K562 (cell line): ENCODE measurements around the gene DCTN2. TPM values are rescaled to one million over a fixed set of nuclear protein-coding genes. Genes with fewer than 3 reads are reported as not detected.
A peak's percentile ranks its signal among the peaks of the same experiment; 100 is the strongest.

Experiments
- EHMT2 ChIP-seq: fragments of 450-650 bp; IDR thresholded peaks from 2 replicates; pipeline ENCODE4 v1.6.1; 2018; ENCODE audit warnings: antibody characterized with exemption
- EP300 ChIP-seq: IDR thresholded peaks from 2 replicates; pipeline ENCODE4 v1.6.1; 2012; ENCODE audit warnings: low read length, improper control_type of control experiment
- HEY1 ChIP-seq: fragments of 250-450 bp; sonication (Bioruptor Pico); IDR thresholded peaks from 2 replicates; pipeline ENCODE4 v1.5.0; 2020; ENCODE audit warnings: mild to moderate bottlenecking, moderate library complexity, borderline replicate concordance
- SMAD1 ChIP-seq: fragments of 150-350 bp; IDR thresholded peaks from 2 replicates; pipeline ENCODE4 v1.6.1; 2014; ENCODE audit warnings: low read length, low read depth; ENCODE audit not compliant: partially characterized antibody
- TEAD2 ChIP-seq: fragments of 450-650 bp; IDR thresholded peaks from 2 replicates; pipeline ENCODE4 v1.6.1; 2016; ENCODE audit warnings: missing genetic modification characterization, control low read depth, missing compliant biosample characterization
- TRIM28 ChIP-seq: fragments of 450-650 bp; IDR thresholded peaks from 2 replicates; pipeline ENCODE4 v1.6.1; 2017
- ZC3H11A ChIP-seq: IDR thresholded peaks from 2 replicates; pipeline ENCODE4 v1.6.1; 2012; ENCODE audit warnings: low read depth, low read length, improper control_type of control experiment
- ZFP1 ChIP-seq: fragments of 450-650 bp; formaldehyde crosslinking; IDR thresholded peaks from 2 replicates; pipeline ENCODE4 v1.4.0; 2020; ENCODE audit warnings: mild to moderate bottlenecking, mixed read lengths
- ZNF445 ChIP-seq: fragments of 250-450 bp; sonication (Bioruptor Pico); IDR thresholded peaks from 2 replicates; pipeline ENCODE4 v1.4.0; 2020; ENCODE audit warnings: low read depth, mild to moderate bottlenecking, moderate library complexity
- polyA plus RNA-seq, 8 experiments: library from polyadenylated mRNA; depleted of rRNA in 4 of 8; stranded (reverse) in 5 of 8; unstranded in 3 of 8; fragments of >200 nt; fragmentation: Nextera tagmentation in 2 of 8; fragmentation: Illumina TruSeq in 1 of 8; extraction: Ambion mirVana in 2 of 8; extraction: Trizol in 1 of 8; gene quantifications; 2 replicates each; pipeline versions ENCODE4 v1.2.1 to v1.2.3, GENCODE V29; 2011 to 2014; ENCODE audit warnings: inconsistent platforms in 1 of 8, missing spikeins in 1 of 8
- total RNA-seq, 7 experiments: library from RNA; depleted of rRNA in 6 of 7; stranded (reverse); fragments of >200 nt in 6 of 7; fragmentation: Illumina TruSeq in 2 of 7; extraction: Trizol in 2 of 7; gene quantifications; 2 replicates each; pipeline versions ENCODE4 v1.2.1 to v1.2.3, GENCODE V29; 2011 to 2021; ENCODE audit warnings: low replicate concordance in 1 of 7
- TF ChIP-seq, protein P1 (sequence below): IDR thresholded peaks from 3 replicates; pipeline ENCODE4 v1.6.1; 2011; ENCODE audit warnings: borderline replicate concordance, mild to moderate bottlenecking, moderate library complexity; ENCODE audit not compliant: insufficient read length; ENCODE audit errors: extremely low read depth
- TF ChIP-seq, protein P2 (sequence below): fragments of 200-800 bp; sonication (Bioruptor generic); IDR thresholded peaks from 2 replicates; pipeline ENCODE4 v1.6.1; 2017; ENCODE audit warnings: missing genetic modification characterization, missing compliant biosample characterization
- TF ChIP-seq, protein P3 (sequence below): fragments of 250-450 bp; sonication (Bioruptor Pico); IDR thresholded peaks from 2 replicates; pipeline ENCODE4 v1.8.0; 2022; ENCODE audit warnings: inconsistent platforms, mild to moderate bottlenecking, moderate library complexity, borderline replicate concordance
- TF ChIP-seq, protein P4 (sequence below): fragments of 450-650 bp; IDR thresholded peaks from 2 replicates; pipeline ENCODE4 v1.6.1; 2016; ENCODE audit warnings: mild to moderate bottlenecking
- TF ChIP-seq, protein P5 (sequence below): fragments of 450-650 bp; formaldehyde crosslinking; IDR thresholded peaks from 2 replicates; pipeline ENCODE4 v1.4.0; 2022; ENCODE audit warnings: missing genetic modification characterization
- TF ChIP-seq, protein P6 (sequence below): fragments of 250-450 bp; sonication (Bioruptor Pico); IDR thresholded peaks from 2 replicates; pipeline ENCODE4 v1.5.1; 2021; ENCODE audit warnings: mild to moderate bottlenecking

DCTN2 gene
- total and polyA plus RNA-seq, 9 of the 15 experiments (the other 6 are each of a cell fraction or from before 2014, with no cell fraction given), result 43.6 to 270 (median 125) TPM

DNA sequence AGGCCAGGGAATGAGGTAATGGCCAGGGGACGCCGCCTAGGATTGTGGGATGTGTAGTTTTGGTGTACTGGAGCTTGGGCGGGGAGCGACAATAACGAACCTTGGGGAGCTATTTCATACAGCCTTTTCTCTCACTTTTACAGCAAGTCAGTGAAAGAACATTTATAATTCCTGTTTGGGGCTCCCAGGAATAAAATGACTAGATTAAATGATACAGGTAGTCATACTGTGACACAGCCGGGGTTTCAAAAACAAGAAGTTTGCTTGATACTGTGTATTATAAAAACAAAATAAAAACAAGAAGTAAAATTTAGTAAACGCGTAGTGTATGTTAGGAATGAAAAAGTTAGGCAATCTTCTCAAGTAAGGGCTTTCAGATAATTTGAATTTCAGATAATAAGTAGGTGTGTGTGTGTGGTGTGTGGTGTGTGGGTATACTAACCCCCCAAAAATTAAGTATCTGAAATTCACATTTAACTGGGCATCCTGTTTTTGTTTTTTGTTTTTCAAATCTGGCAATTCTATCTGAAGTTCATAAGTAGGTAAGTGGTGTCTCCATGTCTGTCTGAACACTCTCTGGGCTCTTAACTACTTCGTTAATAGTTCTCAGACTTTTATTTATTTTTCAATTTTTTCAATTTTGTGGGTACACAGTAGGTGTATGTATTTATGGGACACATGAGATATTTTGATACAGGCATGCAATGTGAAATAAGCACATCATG lies 458 bp upstream of the DCTN2 start (continued):
- TF ChIP-seq, protein P1, sequence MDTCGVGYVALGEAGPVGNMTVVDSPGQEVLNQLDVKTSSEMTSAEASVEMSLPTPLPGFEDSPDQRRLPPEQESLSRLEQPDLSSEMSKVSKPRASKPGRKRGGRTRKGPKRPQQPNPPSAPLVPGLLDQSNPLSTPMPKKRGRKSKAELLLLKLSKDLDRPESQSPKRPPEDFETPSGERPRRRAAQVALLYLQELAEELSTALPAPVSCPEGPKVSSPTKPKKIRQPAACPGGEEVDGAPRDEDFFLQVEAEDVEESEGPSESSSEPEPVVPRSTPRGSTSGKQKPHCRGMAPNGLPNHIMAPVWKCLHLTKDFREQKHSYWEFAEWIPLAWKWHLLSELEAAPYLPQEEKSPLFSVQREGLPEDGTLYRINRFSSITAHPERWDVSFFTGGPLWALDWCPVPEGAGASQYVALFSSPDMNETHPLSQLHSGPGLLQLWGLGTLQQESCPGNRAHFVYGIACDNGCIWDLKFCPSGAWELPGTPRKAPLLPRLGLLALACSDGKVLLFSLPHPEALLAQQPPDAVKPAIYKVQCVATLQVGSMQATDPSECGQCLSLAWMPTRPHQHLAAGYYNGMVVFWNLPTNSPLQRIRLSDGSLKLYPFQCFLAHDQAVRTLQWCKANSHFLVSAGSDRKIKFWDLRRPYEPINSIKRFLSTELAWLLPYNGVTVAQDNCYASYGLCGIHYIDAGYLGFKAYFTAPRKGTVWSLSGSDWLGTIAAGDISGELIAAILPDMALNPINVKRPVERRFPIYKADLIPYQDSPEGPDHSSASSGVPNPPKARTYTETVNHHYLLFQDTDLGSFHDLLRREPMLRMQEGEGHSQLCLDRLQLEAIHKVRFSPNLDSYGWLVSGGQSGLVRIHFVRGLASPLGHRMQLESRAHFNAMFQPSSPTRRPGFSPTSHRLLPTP, result no peak
- TF ChIP-seq TRIM28 (no peak), EHMT2 (no peak), ZNF445 (CRISPR knock-in tag) (no peak), TEAD2 (tag) (no peak), EP300 (0 out of 2 replicates have a peak, but pooled peaks have one; percentile 8), HEY1 (CRISPR knock-in tag) (no peak), SMAD1 (no peak), ZFP1 (CRISPR knock-in tag) (no peak), ZC3H11A (no peak)
- TF ChIP-seq, protein P2, sequence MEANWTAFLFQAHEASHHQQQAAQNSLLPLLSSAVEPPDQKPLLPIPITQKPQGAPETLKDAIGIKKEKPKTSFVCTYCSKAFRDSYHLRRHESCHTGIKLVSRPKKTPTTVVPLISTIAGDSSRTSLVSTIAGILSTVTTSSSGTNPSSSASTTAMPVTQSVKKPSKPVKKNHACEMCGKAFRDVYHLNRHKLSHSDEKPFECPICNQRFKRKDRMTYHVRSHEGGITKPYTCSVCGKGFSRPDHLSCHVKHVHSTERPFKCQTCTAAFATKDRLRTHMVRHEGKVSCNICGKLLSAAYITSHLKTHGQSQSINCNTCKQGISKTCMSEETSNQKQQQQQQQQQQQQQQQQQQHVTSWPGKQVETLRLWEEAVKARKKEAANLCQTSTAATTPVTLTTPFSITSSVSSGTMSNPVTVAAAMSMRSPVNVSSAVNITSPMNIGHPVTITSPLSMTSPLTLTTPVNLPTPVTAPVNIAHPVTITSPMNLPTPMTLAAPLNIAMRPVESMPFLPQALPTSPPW (CRISPR knock-in tag), result peak; percentile 51
- TF ChIP-seq, protein P3, sequence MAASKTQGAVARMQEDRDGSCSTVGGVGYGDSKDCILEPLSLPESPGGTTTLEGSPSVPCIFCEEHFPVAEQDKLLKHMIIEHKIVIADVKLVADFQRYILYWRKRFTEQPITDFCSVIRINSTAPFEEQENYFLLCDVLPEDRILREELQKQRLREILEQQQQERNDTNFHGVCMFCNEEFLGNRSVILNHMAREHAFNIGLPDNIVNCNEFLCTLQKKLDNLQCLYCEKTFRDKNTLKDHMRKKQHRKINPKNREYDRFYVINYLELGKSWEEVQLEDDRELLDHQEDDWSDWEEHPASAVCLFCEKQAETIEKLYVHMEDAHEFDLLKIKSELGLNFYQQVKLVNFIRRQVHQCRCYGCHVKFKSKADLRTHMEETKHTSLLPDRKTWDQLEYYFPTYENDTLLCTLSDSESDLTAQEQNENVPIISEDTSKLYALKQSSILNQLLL (CRISPR knock-in tag), result no peak
- TF ChIP-seq, protein P4, sequence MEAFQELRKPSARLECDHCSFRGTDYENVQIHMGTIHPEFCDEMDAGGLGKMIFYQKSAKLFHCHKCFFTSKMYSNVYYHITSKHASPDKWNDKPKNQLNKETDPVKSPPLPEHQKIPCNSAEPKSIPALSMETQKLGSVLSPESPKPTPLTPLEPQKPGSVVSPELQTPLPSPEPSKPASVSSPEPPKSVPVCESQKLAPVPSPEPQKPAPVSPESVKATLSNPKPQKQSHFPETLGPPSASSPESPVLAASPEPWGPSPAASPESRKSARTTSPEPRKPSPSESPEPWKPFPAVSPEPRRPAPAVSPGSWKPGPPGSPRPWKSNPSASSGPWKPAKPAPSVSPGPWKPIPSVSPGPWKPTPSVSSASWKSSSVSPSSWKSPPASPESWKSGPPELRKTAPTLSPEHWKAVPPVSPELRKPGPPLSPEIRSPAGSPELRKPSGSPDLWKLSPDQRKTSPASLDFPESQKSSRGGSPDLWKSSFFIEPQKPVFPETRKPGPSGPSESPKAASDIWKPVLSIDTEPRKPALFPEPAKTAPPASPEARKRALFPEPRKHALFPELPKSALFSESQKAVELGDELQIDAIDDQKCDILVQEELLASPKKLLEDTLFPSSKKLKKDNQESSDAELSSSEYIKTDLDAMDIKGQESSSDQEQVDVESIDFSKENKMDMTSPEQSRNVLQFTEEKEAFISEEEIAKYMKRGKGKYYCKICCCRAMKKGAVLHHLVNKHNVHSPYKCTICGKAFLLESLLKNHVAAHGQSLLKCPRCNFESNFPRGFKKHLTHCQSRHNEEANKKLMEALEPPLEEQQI, result no peak
- TF ChIP-seq, protein P5, sequence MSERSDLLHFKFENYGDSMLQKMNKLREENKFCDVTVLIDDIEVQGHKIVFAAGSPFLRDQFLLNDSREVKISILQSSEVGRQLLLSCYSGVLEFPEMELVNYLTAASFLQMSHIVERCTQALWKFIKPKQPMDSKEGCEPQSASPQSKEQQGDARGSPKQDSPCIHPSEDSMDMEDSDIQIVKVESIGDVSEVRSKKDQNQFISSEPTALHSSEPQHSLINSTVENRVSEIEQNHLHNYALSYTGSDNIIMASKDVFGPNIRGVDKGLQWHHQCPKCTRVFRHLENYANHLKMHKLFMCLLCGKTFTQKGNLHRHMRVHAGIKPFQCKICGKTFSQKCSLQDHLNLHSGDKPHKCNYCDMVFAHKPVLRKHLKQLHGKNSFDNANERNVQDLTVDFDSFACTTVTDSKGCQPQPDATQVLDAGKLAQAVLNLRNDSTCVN (CRISPR knock-in tag), result no peak
- TF ChIP-seq, protein P6, sequence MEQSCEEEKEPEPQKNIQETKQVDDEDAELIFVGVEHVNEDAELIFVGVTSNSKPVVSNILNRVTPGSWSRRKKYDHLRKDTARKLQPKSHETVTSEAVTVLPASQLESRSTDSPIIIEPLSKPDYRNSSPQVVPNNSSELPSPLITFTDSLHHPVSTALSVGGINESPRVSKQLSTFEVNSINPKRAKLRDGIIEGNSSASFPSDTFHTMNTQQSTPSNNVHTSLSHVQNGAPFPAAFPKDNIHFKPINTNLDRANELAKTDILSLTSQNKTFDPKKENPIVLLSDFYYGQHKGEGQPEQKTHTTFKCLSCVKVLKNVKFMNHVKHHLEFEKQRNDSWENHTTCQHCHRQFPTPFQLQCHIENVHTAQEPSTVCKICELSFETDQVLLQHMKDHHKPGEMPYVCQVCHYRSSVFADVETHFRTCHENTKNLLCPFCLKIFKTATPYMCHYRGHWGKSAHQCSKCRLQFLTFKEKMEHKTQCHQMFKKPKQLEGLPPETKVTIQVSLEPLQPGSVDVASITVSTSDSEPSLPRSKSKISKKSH, result no peak
